Neural cell (in vitro differentiated cells): ENCODE results near the gene PARD3B. TPM values are rescaled to one million over a fixed set of nuclear protein-coding genes. Genes with fewer than 3 reads are reported as not detected.

Experiments used
- H2AFZ ChIP-seq: fragments of 200-600, 300-800 bp; sonication (generic), shearing (Covaris generic); 2 replicates; pipeline ENCODE4 v1.6.0; 2014; ENCODE audit warnings: low read depth, mild to moderate bottlenecking, antibody characterized with exemption, low read length, moderate library complexity
- H3F3A ChIP-seq: fragments of 200-600 bp; shearing (Covaris generic); 2 replicates; pipeline ENCODE4 v1.6.1; 2016; ENCODE audit warnings: mild to moderate bottlenecking, moderate library complexity, mixed read lengths, antibody characterized with exemption, low read length; ENCODE audit not compliant: insufficient read depth, poor library complexity, severe bottlenecking
- H3K27ac ChIP-seq: fragments of 200-600, 300-800 bp; sonication (generic), shearing (Covaris generic); 2 replicates; pipeline ENCODE4 v1.5.1; 2014; ENCODE audit warnings: mild to moderate bottlenecking, low read length, moderate library complexity
- H3K27me3 ChIP-seq: fragments of 300-800, 200-600 bp; sonication (generic), shearing (Covaris generic); 2 replicates; pipeline ENCODE4 v1.6.0; 2014; ENCODE audit warnings: mild to moderate bottlenecking, low read depth, low read length, moderate library complexity; ENCODE audit not compliant: insufficient read depth
- H3K36me3 ChIP-seq: fragments of 300-800, 200-600 bp; sonication (generic), shearing (Covaris generic); 2 replicates; pipeline ENCODE4 v1.5.1; 2014; ENCODE audit warnings: mild to moderate bottlenecking, antibody characterized with exemption, low read length, moderate library complexity; ENCODE audit not compliant: insufficient read depth
- H3K4me2 ChIP-seq: fragments of 300-800, 200-600 bp; sonication (generic), shearing (Covaris generic); 2 replicates; pipeline ENCODE4 v1.6.0; 2014; ENCODE audit warnings: mild to moderate bottlenecking, low read length
- H3K4me3 ChIP-seq: fragments of 300-800, 200-600 bp; sonication (generic), shearing (Covaris generic); 2 replicates; pipeline ENCODE4 v1.5.1; 2014; ENCODE audit warnings: mild to moderate bottlenecking, low read length, moderate library complexity
- H3K79me2 ChIP-seq: fragments of 200-600 bp; shearing (Covaris generic); replicated peaks from 2 replicates; pipeline ENCODE4 v1.6.0; 2014; ENCODE audit warnings: mild to moderate bottlenecking, low read length, moderate library complexity; ENCODE audit not compliant: insufficient read depth
- H3K9ac ChIP-seq: fragments of 300-800, 200-600 bp; sonication (generic), shearing (Covaris generic); 2 replicates; pipeline ENCODE4 v1.6.1; 2016; ENCODE audit warnings: mild to moderate bottlenecking, low read length, mixed read lengths
- H3K9me2 ChIP-seq: fragments of 200-600 bp; shearing (Covaris generic); 2 replicates; pipeline ENCODE4 v1.6.1; 2016; ENCODE audit warnings: mild to moderate bottlenecking, low read length, mixed read lengths; ENCODE audit not compliant: insufficient read depth
- H3K9me3 ChIP-seq: fragments of 200-600, 300-800 bp; sonication (generic), shearing (Covaris generic); 2 replicates; pipeline ENCODE4 v1.6.1; 2016; ENCODE audit warnings: mild to moderate bottlenecking, mixed run types, low read length, moderate library complexity, mixed read lengths
- H4K20me1 ChIP-seq: fragments of 200-600 bp; shearing (Covaris generic); 2 replicates; pipeline ENCODE4 v1.6.1; 2016; ENCODE audit warnings: mild to moderate bottlenecking, mixed run types; ENCODE audit not compliant: insufficient read depth
- EP300 ChIP-seq: fragments of 450-650 bp; conservative IDR thresholded peaks from 2 replicates; pipeline ENCODE4 v1.6.1; 2014; ENCODE audit warnings: antibody characterized with exemption, mild to moderate bottlenecking, moderate library complexity; ENCODE audit not compliant: poor library complexity, severe bottlenecking
- EZH2 ChIP-seq: fragments of 200-600, 300-800 bp; shearing (Covaris generic), sonication (generic); IDR thresholded peaks from 2 replicates; pipeline ENCODE4 v1.6.1; 2014; ENCODE audit warnings: antibody characterized with exemption, low read length, borderline replicate concordance, mild to moderate bottlenecking; ENCODE audit not compliant: insufficient read depth, poor library complexity, severe bottlenecking
- MXI1 ChIP-seq: fragments of 450-650 bp; conservative IDR thresholded peaks from 2 replicates; pipeline ENCODE4 v1.6.1; 2014; ENCODE audit warnings: antibody characterized with exemption, mild to moderate bottlenecking; ENCODE audit not compliant: poor library complexity, severe bottlenecking
- POLR2AphosphoS5 ChIP-seq: IDR thresholded peaks from 2 replicates; pipeline ENCODE4 v1.6.1; 2012
- RAD21 ChIP-seq: fragments of 450-650 bp; conservative IDR thresholded peaks from 2 replicates; pipeline ENCODE4 v1.6.1; 2014; ENCODE audit warnings: antibody characterized with exemption, mild to moderate bottlenecking, moderate library complexity
- SMC3 ChIP-seq: fragments of 450-650 bp; conservative IDR thresholded peaks from 2 replicates; pipeline ENCODE4 v1.6.1; 2014; ENCODE audit warnings: antibody characterized with exemption, mild to moderate bottlenecking, moderate library complexity; ENCODE audit not compliant: poor library complexity
- TAF1 ChIP-seq: IDR thresholded peaks from 2 replicates; pipeline ENCODE4 v1.6.1; 2012; ENCODE audit warnings: low read depth
- polyA plus RNA-seq: library from polyadenylated mRNA; depleted of rRNA; stranded (reverse); fragments of >200 nt; gene quantifications from 2 replicates; pipeline ENCODE4 v1.2.3, GENCODE V29; 2014
- TF ChIP-seq, protein P1 (sequence below): fragments of 450-650 bp; IDR thresholded peaks from 2 replicates; pipeline ENCODE4 v1.5.1; 2014; ENCODE audit warnings: antibody characterized with exemption, mild to moderate bottlenecking, moderate library complexity; ENCODE audit not compliant: poor library complexity, severe bottlenecking
- TF ChIP-seq, protein P2 (sequence below): IDR thresholded peaks from 2 replicates; pipeline ENCODE4 v1.6.1; 2012; ENCODE audit warnings: borderline replicate concordance

Gene PARD3B
- polyA plus RNA-seq, 1 donor from 2014 or later = 0.54 TPM

DNA sequence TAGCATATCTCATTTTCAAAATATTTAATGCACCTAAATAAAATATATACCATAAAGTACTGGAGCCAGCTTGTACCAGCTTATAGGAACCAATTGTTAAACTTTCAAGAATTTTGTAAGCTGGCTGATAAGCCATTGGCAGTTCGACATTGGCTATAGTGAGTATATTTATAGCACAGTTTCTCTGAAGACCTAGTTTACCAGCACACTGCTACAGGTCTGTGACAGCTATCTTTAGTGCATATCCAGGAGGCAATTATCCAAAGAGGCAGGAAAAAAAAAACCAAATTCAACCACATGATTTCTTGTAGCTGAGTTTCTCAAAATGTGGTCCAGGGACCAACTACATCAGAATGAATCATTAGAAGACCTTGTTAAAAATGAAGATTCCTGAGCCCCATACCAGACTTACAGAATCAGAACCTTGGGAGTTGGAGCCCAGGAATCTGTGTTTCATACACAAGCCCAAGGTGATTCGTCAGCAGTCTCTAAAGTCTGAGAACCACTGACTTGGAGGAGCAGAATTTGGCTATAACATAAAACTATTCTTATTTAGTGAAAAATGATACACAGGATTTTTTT is 858.1 kb downstream of the PARD3B start:
- TF ChIP-seq POLR2AphosphoS5 = no peak
- no peak for TF ChIP-seq RAD21
- TF ChIP-seq TAF1 = no peak
- TF ChIP-seq EZH2 = no peak
- no peak for TF ChIP-seq EP300
- TF ChIP-seq, protein P1, sequence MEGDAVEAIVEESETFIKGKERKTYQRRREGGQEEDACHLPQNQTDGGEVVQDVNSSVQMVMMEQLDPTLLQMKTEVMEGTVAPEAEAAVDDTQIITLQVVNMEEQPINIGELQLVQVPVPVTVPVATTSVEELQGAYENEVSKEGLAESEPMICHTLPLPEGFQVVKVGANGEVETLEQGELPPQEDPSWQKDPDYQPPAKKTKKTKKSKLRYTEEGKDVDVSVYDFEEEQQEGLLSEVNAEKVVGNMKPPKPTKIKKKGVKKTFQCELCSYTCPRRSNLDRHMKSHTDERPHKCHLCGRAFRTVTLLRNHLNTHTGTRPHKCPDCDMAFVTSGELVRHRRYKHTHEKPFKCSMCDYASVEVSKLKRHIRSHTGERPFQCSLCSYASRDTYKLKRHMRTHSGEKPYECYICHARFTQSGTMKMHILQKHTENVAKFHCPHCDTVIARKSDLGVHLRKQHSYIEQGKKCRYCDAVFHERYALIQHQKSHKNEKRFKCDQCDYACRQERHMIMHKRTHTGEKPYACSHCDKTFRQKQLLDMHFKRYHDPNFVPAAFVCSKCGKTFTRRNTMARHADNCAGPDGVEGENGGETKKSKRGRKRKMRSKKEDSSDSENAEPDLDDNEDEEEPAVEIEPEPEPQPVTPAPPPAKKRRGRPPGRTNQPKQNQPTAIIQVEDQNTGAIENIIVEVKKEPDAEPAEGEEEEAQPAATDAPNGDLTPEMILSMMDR = no peak
- TF ChIP-seq MXI1 = no peak
- TF ChIP-seq, protein P2, sequence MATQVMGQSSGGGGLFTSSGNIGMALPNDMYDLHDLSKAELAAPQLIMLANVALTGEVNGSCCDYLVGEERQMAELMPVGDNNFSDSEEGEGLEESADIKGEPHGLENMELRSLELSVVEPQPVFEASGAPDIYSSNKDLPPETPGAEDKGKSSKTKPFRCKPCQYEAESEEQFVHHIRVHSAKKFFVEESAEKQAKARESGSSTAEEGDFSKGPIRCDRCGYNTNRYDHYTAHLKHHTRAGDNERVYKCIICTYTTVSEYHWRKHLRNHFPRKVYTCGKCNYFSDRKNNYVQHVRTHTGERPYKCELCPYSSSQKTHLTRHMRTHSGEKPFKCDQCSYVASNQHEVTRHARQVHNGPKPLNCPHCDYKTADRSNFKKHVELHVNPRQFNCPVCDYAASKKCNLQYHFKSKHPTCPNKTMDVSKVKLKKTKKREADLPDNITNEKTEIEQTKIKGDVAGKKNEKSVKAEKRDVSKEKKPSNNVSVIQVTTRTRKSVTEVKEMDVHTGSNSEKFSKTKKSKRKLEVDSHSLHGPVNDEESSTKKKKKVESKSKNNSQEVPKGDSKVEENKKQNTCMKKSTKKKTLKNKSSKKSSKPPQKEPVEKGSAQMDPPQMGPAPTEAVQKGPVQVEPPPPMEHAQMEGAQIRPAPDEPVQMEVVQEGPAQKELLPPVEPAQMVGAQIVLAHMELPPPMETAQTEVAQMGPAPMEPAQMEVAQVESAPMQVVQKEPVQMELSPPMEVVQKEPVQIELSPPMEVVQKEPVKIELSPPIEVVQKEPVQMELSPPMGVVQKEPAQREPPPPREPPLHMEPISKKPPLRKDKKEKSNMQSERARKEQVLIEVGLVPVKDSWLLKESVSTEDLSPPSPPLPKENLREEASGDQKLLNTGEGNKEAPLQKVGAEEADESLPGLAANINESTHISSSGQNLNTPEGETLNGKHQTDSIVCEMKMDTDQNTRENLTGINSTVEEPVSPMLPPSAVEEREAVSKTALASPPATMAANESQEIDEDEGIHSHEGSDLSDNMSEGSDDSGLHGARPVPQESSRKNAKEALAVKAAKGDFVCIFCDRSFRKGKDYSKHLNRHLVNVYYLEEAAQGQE = no peak
- TF ChIP-seq SMC3 = no peak
- H3F3A ChIP-seq = no peaks in the 10 kb centered on the region
- H3K9me3 ChIP-seq = no peaks in the 10 kb centered on the region
- H3K27ac ChIP-seq = no peak overlapping the region
- no peaks in the 10 kb centered on the region for H3K79me2 ChIP-seq
- H3K4me3 ChIP-seq = no peak overlapping the region
- no peak overlapping the region for H3K9ac ChIP-seq
- H3K36me3 ChIP-seq = no peaks in the 10 kb centered on the region
- H3K9me2 ChIP-seq = no peaks in the 10 kb centered on the region
- H4K20me1 ChIP-seq = no peaks in the 10 kb centered on the region
- H3K4me2 ChIP-seq = no peak overlapping the region
- H3K27me3 ChIP-seq = no peaks in the 10 kb centered on the region
- no peak overlapping the region for H2AFZ ChIP-seq

DNA sequence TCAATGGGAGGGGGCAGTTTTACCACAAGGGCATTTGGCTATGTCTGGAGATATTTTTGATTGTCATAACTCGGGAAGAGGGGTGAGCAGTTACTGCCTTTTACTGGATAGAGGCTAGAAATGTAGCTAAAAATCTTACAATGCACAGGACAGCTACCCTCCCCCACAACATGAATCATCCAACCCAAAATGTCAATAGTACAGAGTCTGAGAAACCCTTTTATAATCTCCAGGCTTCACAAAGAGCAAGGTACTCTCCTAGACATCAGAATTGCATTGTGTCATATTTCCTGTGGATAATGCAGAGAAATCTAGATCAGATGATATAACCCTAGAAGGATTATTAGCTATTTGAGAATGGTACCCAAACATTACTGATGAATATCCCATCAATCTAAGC is 859.9 kb downstream of the PARD3B start:
- Histone ChIP-seq H3K9ac (no peak overlapping the region), H3K9me3 (no peaks in the 10 kb centered on the region), H3K79me2 (no peaks in the 10 kb centered on the region), H3K4me3 (no peak overlapping the region), H3K27me3 (no peaks in the 10 kb centered on the region), H3K4me2 (no peak overlapping the region), H4K20me1 (no peaks in the 10 kb centered on the region), H3K36me3 (no peaks in the 10 kb centered on the region), H3K27ac (no peak overlapping the region), H2AFZ (no peak overlapping the region), H3F3A (no peaks in the 10 kb centered on the region), H3K9me2 (no peaks in the 10 kb centered on the region)
- TF ChIP-seq EP300 (no peak), MXI1 (no peak), RAD21 (no peak), SMC3 (no peak), EZH2 (no peak), POLR2AphosphoS5 (no peak), TAF1 (no peak)
- TF ChIP-seq, protein P2 = no peak
- TF ChIP-seq, protein P1 = no peak
